Islet of Langerhans (tissue), 1 donor: ENCODE results near the gene TBC1D2B.

ENCODE experiments used
- FAIRE-seq: peaks from one replicate; lab custom pipeline; 2011; peaks lifted over from hg19 to GRCh38; lab: Jason Lieb, UNC

TBC1D2B gene

DNA sequence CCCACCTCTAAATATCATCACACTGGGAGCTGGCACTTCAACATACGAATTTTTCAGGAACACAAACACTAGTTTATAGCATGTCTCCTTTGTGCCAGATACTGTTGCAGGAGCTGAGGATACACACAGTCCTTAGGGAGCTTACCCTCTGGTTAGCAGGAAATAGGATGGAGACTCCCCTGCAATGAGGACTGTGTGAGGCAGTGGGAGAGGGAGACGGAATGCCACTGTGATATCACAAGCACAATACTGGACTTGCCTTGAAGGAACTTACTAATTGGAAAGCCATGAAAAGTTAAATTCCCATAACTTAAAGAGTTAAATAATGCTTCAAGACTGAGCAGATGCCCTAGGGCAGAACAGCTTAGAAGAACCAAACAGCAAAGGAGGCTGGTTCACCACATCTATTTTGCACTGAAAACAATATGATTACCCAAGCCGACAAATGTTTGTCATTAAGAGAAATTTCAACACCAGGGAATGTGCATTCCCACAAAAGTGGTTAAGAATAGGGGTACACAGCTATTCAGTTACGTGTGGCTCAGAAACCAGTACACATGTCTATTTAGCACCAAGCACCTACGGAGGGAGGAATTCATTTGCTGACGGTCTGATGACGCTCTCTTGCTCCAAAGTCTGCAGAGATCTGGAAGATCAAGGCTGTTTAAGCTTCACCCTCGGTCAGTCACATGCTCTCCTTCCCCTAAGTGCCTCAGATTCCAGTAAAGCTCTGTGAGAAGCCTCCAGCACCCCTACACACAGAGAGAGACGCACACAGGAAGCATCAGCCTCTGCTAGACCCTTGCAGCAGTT is 5.2 kb downstream of the TBC1D2B start:
- no peak for FAIRE-seq

DNA sequence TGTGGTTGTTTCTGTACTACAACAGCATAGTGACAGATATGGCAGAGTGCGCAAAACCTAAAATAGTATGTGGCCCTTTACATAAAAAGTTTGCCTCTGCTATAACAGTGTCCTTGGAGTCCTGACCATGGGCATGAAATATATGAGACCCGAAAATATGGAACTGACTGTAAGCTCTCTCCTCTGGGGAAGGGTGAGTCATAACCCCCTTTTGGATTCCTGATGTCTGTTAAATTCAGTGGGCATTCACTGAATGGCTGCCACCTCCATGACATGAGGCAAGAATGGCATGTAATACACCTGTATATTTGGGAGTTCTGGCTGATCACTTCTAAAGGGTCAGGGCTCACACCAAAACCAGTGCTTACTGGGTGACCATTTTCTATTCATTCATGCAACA is 6.1 kb downstream of the TBC1D2B start:
- no peak for FAIRE-seq

DNA sequence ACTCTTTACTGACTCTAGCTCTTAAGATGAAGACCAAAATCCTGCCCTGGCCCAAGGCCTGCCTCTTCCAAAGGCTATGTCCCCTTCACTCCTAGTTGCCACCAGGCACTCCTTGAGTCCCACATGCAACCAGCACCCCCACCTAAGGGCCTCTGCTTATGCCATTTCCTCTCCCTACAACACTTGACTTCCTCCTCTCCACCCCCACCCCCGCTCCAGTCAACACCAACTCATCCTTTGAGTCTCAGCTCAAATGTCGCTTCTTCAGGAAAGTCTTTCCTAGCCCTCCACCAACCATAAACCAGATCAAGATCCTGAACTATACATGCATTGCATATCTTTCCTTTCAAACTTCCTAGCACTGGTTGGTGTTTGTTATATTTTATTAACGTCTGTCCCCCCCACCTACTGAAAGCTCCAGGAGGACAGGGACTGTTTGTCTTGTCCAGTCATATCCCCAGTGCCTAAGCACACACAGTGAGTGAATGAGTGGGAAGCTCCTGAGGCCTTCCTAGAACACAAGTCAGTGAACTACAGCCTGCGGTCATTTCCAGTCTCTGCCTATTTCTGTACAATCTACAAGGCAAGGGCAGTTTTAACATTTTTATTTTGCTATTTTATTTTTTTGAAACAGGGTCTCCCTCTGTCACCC is 7.3 kb downstream of the TBC1D2B start:
- FAIRE-seq: no peak

DNA sequence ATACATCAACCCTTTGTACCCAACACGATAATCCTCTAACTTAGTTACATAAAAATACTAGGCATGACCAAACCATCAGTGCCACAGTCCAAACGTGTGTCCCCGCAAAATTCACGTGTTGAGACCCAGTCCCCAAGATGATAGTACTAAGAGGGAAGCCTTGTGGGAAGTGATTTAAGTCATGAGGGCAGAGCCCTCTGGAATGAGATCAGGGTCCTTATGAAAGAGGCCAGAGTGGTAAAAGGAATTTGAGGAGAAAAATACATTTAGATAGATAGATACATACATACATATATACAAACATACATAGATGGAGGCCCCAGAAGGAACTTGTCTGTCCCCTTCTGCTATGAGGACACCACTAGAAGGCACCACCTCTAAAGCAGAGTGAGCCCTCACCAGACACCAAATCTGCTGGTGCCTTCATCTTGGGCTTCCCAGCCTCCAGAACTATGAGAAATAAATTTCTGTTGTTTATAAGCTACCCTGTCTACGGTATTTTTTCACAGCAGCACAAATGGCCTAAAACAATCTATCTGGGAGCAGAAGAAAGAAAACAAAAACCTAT is 8.0 kb downstream of the TBC1D2B start:
- FAIRE-seq: no peak

DNA sequence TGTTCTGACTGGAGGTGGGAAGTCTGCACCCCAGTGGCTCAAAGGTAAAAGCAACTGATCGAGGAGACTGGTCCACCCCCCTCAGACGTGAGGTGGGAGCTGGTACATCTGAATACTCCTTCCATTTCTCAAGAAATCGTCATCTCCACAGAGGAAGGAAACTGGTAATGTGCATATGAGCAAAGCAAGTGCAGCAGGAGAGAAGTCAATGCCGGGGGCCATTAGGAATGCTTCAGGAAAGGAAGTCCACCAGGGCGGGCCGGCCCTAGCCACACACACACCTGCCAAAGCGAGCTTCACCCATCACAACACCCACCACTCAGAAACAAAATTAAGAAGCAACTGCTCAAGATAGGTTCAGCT is 8.5 kb downstream of the TBC1D2B start:
- FAIRE-seq: no peak

DNA sequence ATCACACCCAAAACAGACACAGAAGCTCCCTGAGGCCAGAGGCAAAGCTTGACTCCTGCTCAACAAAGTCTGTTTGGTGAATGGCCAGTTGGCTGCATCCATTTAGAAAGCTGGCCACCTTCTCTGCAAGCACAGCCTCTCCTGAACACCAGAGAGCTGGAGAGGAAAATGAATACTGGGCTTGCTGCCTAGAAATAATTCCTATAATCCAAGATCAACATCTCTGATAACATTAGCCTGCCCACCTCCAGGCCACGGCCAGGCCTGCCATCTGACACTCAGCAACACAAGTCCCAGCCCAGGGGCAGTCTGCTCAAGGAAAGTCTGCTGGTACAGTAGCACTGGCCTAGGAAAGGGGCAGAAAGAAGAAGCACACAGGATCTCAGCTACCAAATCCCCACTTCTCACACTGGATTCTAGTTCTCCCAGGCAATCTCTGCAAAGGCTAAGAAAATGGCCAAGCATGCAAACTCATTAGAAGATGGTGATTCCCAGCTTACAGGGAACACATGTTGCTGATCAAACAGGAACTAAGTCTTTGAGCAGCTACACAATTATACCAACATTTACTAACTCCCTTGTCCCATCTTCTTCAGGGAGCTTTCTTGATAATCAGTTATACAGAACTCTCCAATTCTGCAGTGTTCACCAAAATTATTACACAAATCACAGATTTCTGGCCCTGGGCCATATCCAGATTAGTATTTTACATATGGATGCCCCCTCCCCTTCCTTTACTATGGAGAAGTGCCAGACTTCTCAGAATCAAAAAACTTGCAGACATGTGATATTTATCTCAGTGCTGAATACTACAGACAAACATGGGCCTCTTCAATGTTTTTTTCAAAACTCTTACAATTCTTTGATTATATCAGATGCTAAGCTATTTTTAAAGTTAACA is 9.9 kb downstream of the TBC1D2B start:
- FAIRE-seq: no peak

DNA sequence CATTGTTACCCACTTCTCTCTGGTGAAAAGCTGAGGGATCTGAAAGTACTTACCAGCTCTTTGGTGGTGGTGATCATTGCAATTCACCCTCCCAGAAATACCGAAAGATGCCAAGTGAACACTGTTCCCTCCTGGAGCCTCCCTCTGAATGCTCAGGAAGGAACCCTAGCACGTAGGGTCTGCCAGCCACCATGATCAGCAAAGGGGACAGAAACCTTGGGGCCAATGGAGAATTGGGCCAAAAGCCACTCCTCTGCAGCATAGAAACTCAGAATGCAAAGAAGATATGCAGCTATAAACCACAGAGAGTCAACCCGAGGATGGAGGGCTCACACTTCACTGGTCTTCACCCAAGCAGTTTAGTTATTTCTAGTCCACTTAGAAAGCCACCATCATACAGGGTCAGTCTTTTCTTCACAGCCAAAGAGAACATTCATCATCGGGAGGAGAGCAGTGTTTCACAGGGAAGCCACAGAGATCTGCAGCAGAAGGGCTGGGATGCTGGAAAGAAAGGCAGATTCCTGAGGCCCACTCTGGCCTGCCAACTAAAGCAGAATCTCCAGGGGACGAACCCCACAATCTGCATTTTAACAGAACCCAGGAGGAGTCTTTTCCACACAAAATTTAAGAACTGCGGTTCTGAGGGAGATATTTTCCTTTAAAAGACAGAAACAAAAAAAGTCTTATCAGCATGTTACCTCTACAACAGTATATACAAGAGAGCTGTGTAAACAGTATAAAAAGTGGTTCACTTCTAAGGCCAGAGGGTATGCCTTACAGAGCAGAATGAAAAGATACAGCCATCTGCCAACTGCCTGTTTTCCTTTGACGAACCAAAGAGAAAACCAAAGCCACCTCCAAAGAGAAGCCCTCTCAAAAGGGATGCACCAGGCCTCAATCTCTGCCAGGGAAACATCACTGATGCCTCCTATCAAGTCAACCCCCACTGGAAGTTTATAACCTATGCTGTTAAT is 11.3 kb downstream of the TBC1D2B start:
- FAIRE-seq: no peak

DNA sequence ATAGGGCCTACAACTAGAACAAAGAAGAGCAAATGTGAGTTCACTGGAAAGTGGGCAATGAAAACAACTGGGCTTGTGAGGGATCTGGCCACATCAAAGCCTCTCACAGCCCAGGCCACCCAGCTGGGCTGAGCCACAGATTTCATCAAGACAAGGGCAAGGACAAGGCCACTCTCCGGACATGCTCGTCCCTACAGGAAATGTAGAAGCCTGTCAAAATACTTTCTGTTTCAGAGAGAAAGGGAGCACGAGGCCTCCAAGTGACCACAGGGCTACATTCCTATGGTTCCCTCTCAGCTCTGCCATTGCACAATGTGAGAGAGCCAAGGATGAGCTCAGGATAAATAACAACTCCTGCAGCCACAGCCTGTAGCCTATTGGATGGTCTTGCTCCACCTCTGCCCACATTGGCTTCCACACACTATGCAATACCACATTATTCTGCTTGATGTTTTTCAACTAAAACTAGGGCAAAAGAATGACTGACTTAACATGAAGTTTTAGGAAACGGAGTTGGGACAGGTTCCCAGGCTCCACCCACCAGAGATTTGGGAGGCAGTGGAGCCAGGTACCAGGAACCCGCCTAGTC is 12.1 kb downstream of the TBC1D2B start:
- no peak for FAIRE-seq

DNA sequence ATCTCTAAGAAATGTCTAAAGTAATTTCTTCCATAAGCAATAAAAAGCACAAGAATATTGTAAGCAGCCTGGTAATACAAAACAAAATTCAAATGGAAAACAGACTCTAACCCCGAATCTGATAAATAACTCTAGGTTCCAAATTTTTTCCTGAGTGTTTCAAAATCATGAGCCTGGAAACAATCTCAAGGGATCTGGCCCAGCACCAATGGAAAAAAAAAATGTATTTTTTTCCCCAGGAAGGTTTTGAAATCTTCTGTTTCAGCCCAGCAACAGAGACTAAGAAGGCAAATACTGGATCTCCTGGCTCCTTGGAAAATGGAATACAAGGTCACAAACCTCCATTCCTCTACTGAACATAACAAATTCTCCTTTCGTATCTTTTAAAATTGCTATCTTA is 13.0 kb downstream of the TBC1D2B start:
- FAIRE-seq: no peak

DNA sequence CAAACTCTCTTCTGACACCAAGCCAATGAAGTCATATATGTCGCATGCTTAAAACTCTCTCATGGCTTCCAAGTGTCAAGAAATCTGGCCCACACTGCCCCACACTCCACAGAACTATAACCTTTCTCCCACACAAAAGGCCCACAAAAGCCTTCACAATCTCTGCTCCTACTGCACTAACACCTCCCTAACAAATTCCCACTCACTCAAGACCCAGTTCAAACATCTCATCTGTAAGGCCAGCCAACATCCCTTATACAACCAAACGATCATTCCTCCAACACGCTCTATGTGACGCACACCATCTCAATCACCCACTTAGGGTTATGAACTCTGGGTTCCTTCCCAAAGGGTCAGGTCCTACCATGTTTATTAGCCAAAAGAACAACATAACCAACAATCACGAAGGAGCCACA is 13.5 kb downstream of the TBC1D2B start:
- no peak for FAIRE-seq

DNA sequence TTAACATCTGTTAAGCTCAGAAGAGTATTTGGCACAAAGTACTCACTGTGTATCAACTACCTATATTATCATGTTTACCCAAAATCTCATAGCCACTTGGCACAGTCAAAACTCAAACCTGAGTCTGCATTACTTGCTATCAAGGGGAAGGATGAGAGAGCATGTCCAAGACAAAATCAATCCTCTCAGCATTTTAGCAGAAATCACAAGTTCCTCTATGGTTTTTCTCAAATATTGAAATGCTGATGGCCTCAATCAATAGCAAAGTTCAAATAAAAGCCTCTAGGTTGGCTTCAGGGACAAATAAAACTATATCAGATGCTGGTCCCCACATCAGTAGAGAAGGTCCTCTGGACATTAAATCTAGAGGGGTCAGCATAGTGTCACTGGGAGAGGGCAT is 14.3 kb downstream of the TBC1D2B start:
- no peak for FAIRE-seq

DNA sequence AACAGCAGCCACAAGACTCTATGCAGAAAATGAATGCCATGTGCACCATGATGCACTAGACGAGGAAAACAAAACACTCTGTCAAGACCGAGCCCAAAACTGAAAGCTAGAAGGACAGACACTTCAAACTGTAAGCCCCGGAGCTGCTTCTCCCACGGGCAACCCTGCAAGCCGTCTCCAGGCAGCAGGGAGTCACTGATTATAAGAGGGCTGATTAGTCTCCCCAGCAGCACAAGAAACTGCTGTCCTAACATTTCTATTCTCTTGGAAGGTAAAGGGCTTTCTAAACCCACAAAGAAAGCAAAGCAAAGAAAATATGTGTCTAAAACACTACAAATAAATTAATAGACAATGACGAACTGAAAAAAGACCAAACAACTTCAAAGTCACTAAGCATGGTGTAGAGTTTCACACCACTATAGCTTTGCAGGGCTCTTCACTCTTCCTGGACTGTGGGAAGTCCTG is 15.5 kb downstream of the TBC1D2B start:
- FAIRE-seq: no peak

DNA sequence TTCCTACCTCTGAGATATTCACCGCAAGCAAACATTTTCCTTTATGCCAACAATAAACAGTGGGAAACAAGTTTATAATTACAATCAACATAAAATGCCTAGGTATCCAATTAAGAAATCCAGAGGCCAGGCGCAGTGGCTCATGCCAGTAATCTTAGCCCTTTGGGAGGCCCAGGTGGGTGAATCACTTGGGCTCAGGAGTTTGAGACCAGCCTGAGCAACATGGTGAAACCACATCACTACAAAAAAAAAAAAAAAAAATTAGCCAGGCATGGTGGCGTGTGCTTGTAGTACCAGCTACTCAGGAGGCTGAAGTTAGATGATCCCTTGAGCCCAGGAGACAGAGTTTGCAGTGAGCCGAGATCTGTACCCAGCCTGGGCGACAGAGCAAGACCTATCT is 17.3 kb downstream of the TBC1D2B start:
- no peak for FAIRE-seq

DNA sequence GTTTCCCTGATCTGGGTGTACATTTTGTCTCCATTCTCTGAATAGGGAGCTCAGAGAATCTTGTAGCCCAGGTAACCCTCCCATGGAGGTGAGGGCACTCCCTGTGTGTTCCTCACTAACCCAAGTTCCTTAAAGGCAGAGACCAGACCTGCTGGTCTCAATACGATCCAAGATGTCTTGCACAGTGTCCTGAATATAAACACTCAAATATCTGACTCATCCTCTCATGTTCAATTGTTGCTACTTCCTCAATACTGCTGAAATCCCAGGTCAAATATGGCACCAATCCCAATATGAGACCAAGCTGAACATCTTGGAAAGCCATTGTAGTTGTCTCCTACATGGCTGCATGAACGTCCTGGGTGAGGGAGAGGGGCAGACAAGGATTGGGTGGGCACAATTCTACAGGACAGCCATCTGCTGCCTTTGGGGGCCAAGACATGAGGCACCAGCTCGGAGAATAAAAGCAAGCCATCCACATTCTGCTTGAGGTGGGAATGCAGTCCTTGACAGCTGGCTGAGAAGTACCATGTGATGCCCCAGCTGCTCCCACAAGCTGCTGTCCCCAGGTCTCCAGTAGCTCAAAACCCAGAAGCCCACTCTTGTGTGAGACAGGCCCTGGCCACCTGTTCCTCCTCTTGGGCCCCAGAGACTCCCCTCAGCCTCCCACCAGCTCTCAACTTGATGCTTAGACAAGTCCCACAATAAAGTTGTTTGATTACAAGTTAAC is 18.2 kb downstream of the TBC1D2B start:
- FAIRE-seq: no peak

DNA sequence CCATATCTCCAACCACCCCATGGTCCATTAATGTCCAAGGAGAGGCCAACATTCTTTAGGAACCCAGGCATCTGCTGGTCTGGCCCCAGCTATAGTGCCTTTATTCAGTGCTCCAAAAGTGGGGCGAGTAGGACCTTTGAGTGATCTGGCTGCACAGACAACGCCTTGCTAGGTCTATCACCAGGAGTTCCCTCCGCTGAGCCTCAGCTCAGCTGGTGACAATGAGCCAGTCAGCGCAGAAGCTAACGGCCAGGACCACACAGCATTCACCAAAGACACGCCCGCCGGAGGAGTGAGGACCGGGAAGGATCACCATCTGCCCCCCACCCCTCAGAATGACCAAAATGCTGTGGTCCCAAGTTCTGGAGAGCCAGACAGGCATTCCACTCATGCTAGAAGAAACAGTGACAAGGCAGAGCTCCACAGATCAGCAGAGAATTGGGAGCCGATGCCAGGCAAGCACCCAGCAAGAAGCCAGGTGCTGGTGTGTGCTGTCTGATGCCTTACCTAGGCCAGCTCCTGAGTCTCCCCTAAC is 19.0 kb downstream of the TBC1D2B start:
- no peak for FAIRE-seq

DNA sequence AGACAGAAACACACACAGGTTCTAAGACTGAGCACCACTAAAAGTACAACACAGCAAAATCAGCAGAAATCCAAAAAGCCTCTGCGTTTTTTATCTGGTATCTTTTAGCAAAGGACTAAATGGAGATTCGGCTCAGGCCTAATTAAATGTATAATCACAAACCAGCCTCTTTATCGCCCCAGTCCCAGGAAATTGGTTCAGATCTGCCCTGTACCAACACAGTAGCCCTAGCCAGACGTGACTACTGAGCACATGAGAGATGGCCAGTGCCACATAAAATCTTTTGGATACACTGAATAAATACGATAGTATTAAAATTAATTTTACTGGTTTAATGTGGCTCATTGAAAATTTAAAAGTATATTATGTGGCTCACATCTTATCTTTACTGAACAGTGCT is 19.7 kb downstream of the TBC1D2B start:
- no peak for FAIRE-seq

DNA sequence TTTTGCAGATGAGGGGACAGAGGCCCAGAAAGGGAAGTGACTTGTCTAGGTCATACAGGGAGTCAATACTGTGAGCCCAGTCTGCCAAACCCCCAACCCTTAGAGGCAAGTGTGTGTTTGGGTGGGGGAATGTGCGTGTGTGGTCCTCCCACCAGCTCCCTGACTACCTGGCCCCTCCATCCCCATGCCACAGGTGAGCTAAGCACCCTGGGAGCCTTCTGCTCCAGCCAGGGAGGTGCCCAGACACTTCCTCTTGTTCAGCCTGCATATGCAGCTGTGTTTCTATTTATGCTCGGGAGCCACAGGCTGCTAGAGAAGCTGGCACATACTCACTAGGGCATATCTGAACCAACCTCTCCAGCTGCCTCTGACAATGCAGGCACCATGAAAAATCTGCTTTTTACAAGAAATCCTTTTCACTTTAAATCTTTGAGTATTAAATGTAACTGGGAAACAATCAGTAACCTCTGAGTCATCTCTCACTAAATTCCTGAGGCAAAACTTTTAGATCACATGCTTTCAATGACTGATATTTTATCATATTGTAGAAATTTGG is 20.7 kb downstream of the TBC1D2B start:
- no peak for FAIRE-seq

DNA sequence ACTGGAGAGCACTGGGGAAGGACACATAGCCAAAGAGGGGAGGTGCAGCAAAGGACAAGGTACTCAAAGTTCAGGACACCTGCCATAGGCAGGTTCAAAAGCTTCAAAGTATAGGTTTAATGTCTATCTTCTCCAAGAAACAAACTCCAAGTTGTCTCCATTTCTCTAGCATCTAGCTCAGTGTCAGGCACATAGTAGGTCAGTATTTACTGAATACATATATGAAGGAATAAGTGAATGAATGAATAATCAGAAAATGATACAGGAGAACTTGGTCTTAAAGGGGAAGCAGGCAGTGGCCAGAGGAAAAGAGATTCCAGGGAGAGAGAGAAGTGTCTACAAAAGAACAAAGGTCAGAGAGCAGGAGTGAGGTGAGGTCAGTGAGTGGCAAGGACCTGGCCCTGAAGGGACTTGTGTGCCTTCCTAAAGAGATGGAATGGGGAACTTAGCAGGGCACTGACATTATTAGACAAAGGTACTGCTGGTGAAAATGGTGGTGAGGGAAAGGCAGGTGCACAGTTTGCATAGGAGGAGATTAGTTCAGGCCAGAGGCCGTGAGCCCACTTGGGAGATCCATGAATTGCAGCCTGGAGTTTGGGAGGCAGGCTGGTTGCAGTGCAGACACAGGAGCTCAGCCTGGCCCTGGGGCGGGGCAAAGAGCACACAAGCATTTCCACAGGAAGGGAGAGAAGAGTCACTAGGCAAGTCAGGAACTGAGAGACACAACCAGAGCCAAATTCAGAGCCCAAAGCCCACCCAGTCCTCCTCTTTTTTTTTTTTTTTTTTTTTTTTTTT is 21.4 kb downstream of the TBC1D2B start:
- FAIRE-seq: no peak

DNA sequence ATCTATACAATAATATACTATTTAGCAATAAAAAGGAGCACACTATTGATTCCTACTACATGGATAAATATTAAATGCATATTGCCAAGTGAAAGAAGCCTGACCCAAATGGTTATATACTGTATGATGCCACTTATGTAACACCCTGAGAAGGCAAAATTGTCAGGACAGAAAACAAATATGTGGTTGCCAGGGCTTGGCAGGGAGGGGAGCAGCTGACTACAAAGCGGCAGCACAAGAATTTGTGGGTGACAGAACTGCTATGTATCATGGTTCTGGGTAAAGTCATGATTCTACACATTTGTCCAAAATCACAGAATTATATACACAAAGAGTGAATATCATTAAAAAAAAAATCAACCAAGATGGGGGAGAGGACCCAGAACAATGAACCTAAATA is 22.5 kb downstream of the TBC1D2B start:
- FAIRE-seq: no peak
